Naive thymus-derived CD4-positive, alpha-beta T cell (primary cell): ENCODE results near the gene FILIP1. TPM values are rescaled to one million over a fixed set of nuclear protein-coding genes. Genes with fewer than 3 reads are reported as not detected.
"Not testable (repeated sequence)": the region's sequence is repeated elsewhere in the genome, so short reads cannot be mapped to it uniquely, and the experiment has no call there.

ENCODE experiments used
- ATAC-seq: fragments of 150-1000 bp; cut with Tn5 transposase; 2 replicates; pipeline ENCODE4 v1.10.0; 2021; ENCODE audit warnings: mild to moderate bottlenecking, moderate library complexity
- CTCF ChIA-PET: fragments of 350-600 bp; sonication (Branson Sonifier 250); formaldehyde crosslinking; loops from one replicate; lab custom pipeline; 2021; ENCODE audit warnings: antibody characterized with exemption; lab: Charles Lee
- POLR2A ChIA-PET: fragments of 350-600 bp; sonication (Branson Sonifier 250); formaldehyde crosslinking; loops from one replicate; lab custom pipeline; 2021; ENCODE audit warnings: antibody characterized with exemption, inconsistent platforms; lab: Charles Lee
- DNase-seq, 9 donors: peaks; one replicate each; pipeline versions ENCODE4 v3.0.0 to v3.0.0-alpha.2; 2020 to 2022; ENCODE audit warnings: mixed read lengths in 1 of 9
- H3K27ac ChIP-seq: one replicate; pipeline ENCODE4 v1.7.0; 2013; ENCODE audit warnings: mild to moderate bottlenecking, low read depth, low read length, moderate library complexity
- H3K27me3 ChIP-seq, 2 donors: one replicate each; pipeline ENCODE4 v1.7.0; 2013; ENCODE audit warnings: low read length in 2 of 2, mild to moderate bottlenecking in 2 of 2, moderate library complexity in 2 of 2; ENCODE audit not compliant: control insufficient read depth in 2 of 2, insufficient read depth in 2 of 2
- H3K36me3 ChIP-seq, 3 experiments: 1 replicate in 2 of 3; 2 replicates in 1 of 3; pipeline ENCODE4 v1.7.0; 2013; ENCODE audit warnings: low read length in 3 of 3, mild to moderate bottlenecking in 3 of 3, moderate library complexity in 1 of 3; ENCODE audit not compliant: insufficient read depth in 3 of 3, control insufficient read depth in 2 of 3
- H3K4me1 ChIP-seq, 2 donors: one replicate each; pipeline ENCODE4 v1.7.0; 2013; ENCODE audit warnings: low read length in 2 of 2, mild to moderate bottlenecking in 2 of 2, moderate library complexity in 1 of 2; ENCODE audit not compliant: control insufficient read depth in 2 of 2, insufficient read depth in 2 of 2
- H3K4me3 ChIP-seq: 2 replicates; pipeline ENCODE4 v1.7.0; 2013; ENCODE audit warnings: mild to moderate bottlenecking, low read length
- H3K9me3 ChIP-seq, 3 experiments: 1 replicate in 2 of 3; 2 replicates in 1 of 3; pipeline ENCODE4 v1.7.0; 2013; ENCODE audit warnings: low read length in 3 of 3; ENCODE audit not compliant: control insufficient read depth in 2 of 3
- H3K27ac Mint-ChIP-seq, 9 donors: one replicate each; pipeline ENCODE4 v1.8.0; 2020 to 2022; ENCODE audit warnings: mixed read lengths in 9 of 9, mild to moderate bottlenecking in 8 of 9, moderate library complexity in 5 of 9, inconsistent platforms in 2 of 9
- H3K27me3 Mint-ChIP-seq, 5 donors: one replicate each; pipeline ENCODE4 v1.8.0; 2021 to 2022; ENCODE audit warnings: mixed read lengths in 5 of 5, mild to moderate bottlenecking in 1 of 5
- H3K36me3 Mint-ChIP-seq, 5 donors: one replicate each; pipeline ENCODE4 v1.8.0; 2020 to 2022; ENCODE audit warnings: mixed read lengths in 5 of 5, mild to moderate bottlenecking in 3 of 5, inconsistent platforms in 1 of 5
- H3K4me1 Mint-ChIP-seq, 7 donors: one replicate each; pipeline ENCODE4 v1.8.0; 2020 to 2022; ENCODE audit warnings: mixed read lengths in 7 of 7, mild to moderate bottlenecking in 3 of 7, inconsistent platforms in 1 of 7
- H3K4me3 Mint-ChIP-seq, 10 donors: one replicate each; pipeline ENCODE4 v1.8.0; 2020 to 2022; ENCODE audit warnings: mild to moderate bottlenecking in 10 of 10, mixed read lengths in 10 of 10, moderate library complexity in 6 of 10, inconsistent platforms in 2 of 10
- H3K9me3 Mint-ChIP-seq, 11 donors: one replicate each; pipeline ENCODE4 v1.8.0; 2020 to 2022; ENCODE audit warnings: mixed read lengths in 11 of 11, mild to moderate bottlenecking in 4 of 11, inconsistent platforms in 1 of 11, moderate library complexity in 1 of 11
- intact Hi-C, 2 donors: fragments of 100-400 bp; cut with micrococcal nuclease; formaldehyde crosslinking; loops; one replicate each; pipeline ENCODE4 v1.15.1; 2023
- polyA plus RNA-seq, 2 donors: library from polyadenylated mRNA; unstranded; fragments of 300-500 nt; fragmentation: Illumina TruSeq; gene quantifications; one replicate each; pipeline ENCODE4 v1.2.3, GENCODE V29; 2021
- total RNA-seq, 6 experiments: library from RNA in 5 of 6; stranded (reverse) in 5 of 6; gene quantifications; 1 replicate in 5 of 6; 2 replicates in 1 of 6; pipeline ENCODE4 v1.2.3 and lab custom pipeline; 2021 to 2026

The FILIP1 gene
- total and polyA plus RNA-seq, 7 experiments from 2014 or later: 0.08 to 0.15 (median 0.12) TPM; not detected in 4

GRCh38 chr6:75438013-75438431, 55.6 kb downstream of the FILIP1 start:
- intact Hi-C loops: no loop called here
- Histone ChIP-seq H3K27ac (no peak overlapping the region), H3K4me1 (no peaks in the 10 kb centered on the region), H3K27me3 (no peaks in the 10 kb centered on the region), H3K9me3 (no peaks in the 10 kb centered on the region), H3K36me3 (no peaks in the 10 kb centered on the region), H3K4me3 (no peak overlapping the region)
- Mint-ChIP-seq H3K9me3 (peaks cover 0 to 15% (median 0%) of the 10 kb centered on the region in 11 donors), H3K36me3 (no peaks in the 10 kb centered on the region), H3K4me1 (no peaks in the 10 kb centered on the region), H3K27me3 (peaks cover 0 to 20% (median 9%) of the 10 kb centered on the region in 5 donors), H3K4me3 (no peak overlapping the region), H3K27ac (no peak overlapping the region)
- DNase-seq (no peak), ATAC-seq (no peak)
- ChIA-PET CTCF (no interaction called here), POLR2A (no interaction called here)

- Mint-ChIP-seq H3K27me3 (peaks cover 0 to 20% (median 9%) of the 10 kb centered on the region in 5 donors), H3K27ac (no peak overlapping the region), H3K4me3 (no peak overlapping the region), H3K36me3 (no peaks in the 10 kb centered on the region), H3K9me3 (peaks cover 0 to 10% (median 0%) of the 10 kb centered on the region in 11 donors), H3K4me1 (no peaks in the 10 kb centered on the region)
- H3K4me1 ChIP-seq: no peaks in the 10 kb centered on the region
- H3K27me3 ChIP-seq: no peaks in the 10 kb centered on the region
- ChIA-PET POLR2A (no interaction called here), CTCF (no interaction called here)
- no peak overlapping the region for H3K4me3 ChIP-seq
- H3K27ac ChIP-seq: no peak overlapping the region
- ATAC-seq (no peak), DNase-seq (no peak)
- intact Hi-C loops: no loop called here
- H3K36me3 ChIP-seq: no peaks in the 10 kb centered on the region
- H3K9me3 ChIP-seq: no peaks in the 10 kb centered on the region
Measured at GRCh38 chr6:75437421-75437891, 56.1 kb downstream of the FILIP1 start.

GRCh38 chr6:75436869-75437268, 56.7 kb downstream of the FILIP1 start:
- no peak overlapping the region for H3K27ac ChIP-seq
- ChIA-PET CTCF (no interaction called here), POLR2A (no interaction called here)
- Mint-ChIP-seq H3K4me1 (no peaks in the 10 kb centered on the region), H3K27ac (no peak overlapping the region), H3K9me3 (peaks cover 0 to 10% (median 0%) of the 10 kb centered on the region in 11 donors), H3K36me3 (no peaks in the 10 kb centered on the region), H3K27me3 (peaks cover 0 to 20% (median 9%) of the 10 kb centered on the region in 5 donors), H3K4me3 (no peak overlapping the region)
- no peak for DNase-seq
- H3K4me1 ChIP-seq: no peaks in the 10 kb centered on the region
- no peaks in the 10 kb centered on the region for H3K9me3 ChIP-seq
- H3K4me3 ChIP-seq: no peak overlapping the region
- intact Hi-C loops: no loop called here
- H3K27me3 ChIP-seq: no peaks in the 10 kb centered on the region
- no peaks in the 10 kb centered on the region for H3K36me3 ChIP-seq
- no peak for ATAC-seq

- H3K27me3 Mint-ChIP-seq: peaks cover 4 to 20% (median 9%) of the 10 kb centered on the region in 5 donors
- H3K4me3 Mint-ChIP-seq, H3K27me3 ChIP-seq, H3K4me1 Mint-ChIP-seq, intact Hi-C loops, H3K4me1 ChIP-seq, CTCF ChIA-PET, ATAC-seq, H3K4me3 ChIP-seq, H3K9me3 Mint-ChIP-seq, H3K27ac Mint-ChIP-seq, POLR2A ChIA-PET, H3K36me3 ChIP-seq, H3K36me3 Mint-ChIP-seq, DNase-seq, H3K9me3 ChIP-seq, H3K27ac ChIP-seq: not testable (repeated sequence)
Measured at GRCh38 chr6:75432809-75433208, 60.8 kb downstream of the FILIP1 start.

- H3K36me3 Mint-ChIP-seq: no peaks in the 10 kb centered on the region
- H3K4me1 ChIP-seq: no peaks in the 10 kb centered on the region
- no peaks in the 10 kb centered on the region for H3K27me3 ChIP-seq
- H3K4me3 Mint-ChIP-seq: no peak overlapping the region
- no peak overlapping the region for H3K27ac ChIP-seq
- CTCF ChIA-PET: no interaction called here
- intact Hi-C loops: no loop called here
- H3K9me3 ChIP-seq: no peaks in the 10 kb centered on the region
- no peak overlapping the region for H3K4me3 ChIP-seq
- peaks cover 0 to 8% (median 0%) of the 10 kb centered on the region in 11 donors for H3K9me3 Mint-ChIP-seq
- POLR2A ChIA-PET: no interaction called here
- ATAC-seq (no peak), DNase-seq (no peak)
- peaks cover 4 to 13% (median 9%) of the 10 kb centered on the region in 5 donors for H3K27me3 Mint-ChIP-seq
- no peak overlapping the region for H3K27ac Mint-ChIP-seq
- H3K36me3 ChIP-seq: no peaks in the 10 kb centered on the region
- H3K4me1 Mint-ChIP-seq: no peaks in the 10 kb centered on the region
Measured at GRCh38 chr6:75431379-75431778, 62.2 kb downstream of the FILIP1 start.

GRCh38 chr6:75430631-75431325, 62.8 kb downstream of the FILIP1 start:
- Histone ChIP-seq H3K27ac (no peak overlapping the region), H3K9me3 (no peaks in the 10 kb centered on the region), H3K4me3 (no peak overlapping the region), H3K4me1 (no peaks in the 10 kb centered on the region), H3K27me3 (no peaks in the 10 kb centered on the region), H3K36me3 (no peaks in the 10 kb centered on the region)
- peaks cover 4 to 13% (median 9%) of the 10 kb centered on the region in 5 donors for H3K27me3 Mint-ChIP-seq
- H3K27ac Mint-ChIP-seq: no peak overlapping the region
- no peaks in the 10 kb centered on the region for H3K36me3 Mint-ChIP-seq
- no peak for ATAC-seq
- H3K4me1 Mint-ChIP-seq: peaks cover 0 to under 1% (median 0%) of the 10 kb centered on the region in 7 donors
- no peak for DNase-seq
- POLR2A ChIA-PET: no interaction called here
- intact Hi-C loops: no loop called here
- H3K9me3 Mint-ChIP-seq: peaks cover 0 to 8% (median 0%) of the 10 kb centered on the region in 11 donors
- CTCF ChIA-PET: no interaction called here
- no peak overlapping the region for H3K4me3 Mint-ChIP-seq
